K562 (cell line): ENCODE data around the gene NCDN. TPM values are rescaled to one million over a fixed set of nuclear protein-coding genes. Genes with fewer than 3 reads are reported as not detected.

ENCODE experiments used
- DPF2 ChIP-seq: fragments of 450-650 bp; IDR thresholded peaks from 2 replicates; pipeline ENCODE4 v1.6.1; 2016
- ELF1 ChIP-seq: fragments of 200-800 bp; sonication (Bioruptor generic); IDR thresholded peaks from 2 replicates; pipeline ENCODE4 v1.6.1; 2016; ENCODE audit warnings: missing genetic modification characterization, missing compliant biosample characterization
- ETV5 ChIP-seq: sonication (generic); formaldehyde crosslinking; IDR thresholded peaks from 2 replicates; pipeline ENCODE4 v1.4.0; 2020; ENCODE audit warnings: low read depth, mild to moderate bottlenecking, missing genetic modification reagents
- FOXJ3 ChIP-seq: sonication (generic); formaldehyde crosslinking; IDR thresholded peaks from 2 replicates; pipeline ENCODE4 v1.4.0; 2020; ENCODE audit warnings: mild to moderate bottlenecking, missing genetic modification reagents
- HMG20B ChIP-seq: fragments of 250-450 bp; sonication (Bioruptor Pico); IDR thresholded peaks from 2 replicates; pipeline ENCODE4 v1.5.0; 2021; ENCODE audit warnings: mild to moderate bottlenecking
- IRF2 ChIP-seq: sonication (generic); formaldehyde crosslinking; IDR thresholded peaks from 2 replicates; pipeline ENCODE4 v1.8.1; 2022; ENCODE audit warnings: mild to moderate bottlenecking, missing genetic modification reagents
- MYNN ChIP-seq, 2 experiments: sonication (generic); formaldehyde crosslinking in 1 of 2; IDR thresholded peaks; 2 replicates each; pipeline versions ENCODE4 v1.5.0 to v1.6.1; 2016 to 2020; ENCODE audit warnings: antibody characterized with exemption in 1 of 2, missing genetic modification reagents in 1 of 2
- NCOA4 ChIP-seq: fragments of 450-650 bp; IDR thresholded peaks from 2 replicates; pipeline ENCODE4 v1.6.1; 2018; ENCODE audit warnings: mild to moderate bottlenecking; ENCODE audit not compliant: partially characterized antibody
- SP1 ChIP-seq: sonication (generic); formaldehyde crosslinking; IDR thresholded peaks from 2 replicates; pipeline ENCODE4 v1.8.1; 2022; ENCODE audit warnings: mild to moderate bottlenecking, missing genetic modification reagents
- ZBTB17 ChIP-seq: fragments of 450-650 bp; formaldehyde crosslinking; IDR thresholded peaks from 2 replicates; pipeline ENCODE4 v1.4.0; 2020; ENCODE audit warnings: mild to moderate bottlenecking
- ZFP30 ChIP-seq: fragments of 250-450 bp; sonication (Bioruptor Pico); IDR thresholded peaks from 2 replicates; pipeline ENCODE4 v1.8.0; 2022; ENCODE audit warnings: moderate library complexity, mild to moderate bottlenecking, inconsistent platforms, borderline replicate concordance
- ZNF253 ChIP-seq: fragments of 250-450 bp; sonication (Bioruptor Pico); conservative IDR thresholded peaks from 2 replicates; pipeline ENCODE4 v1.6.1; 2021; ENCODE audit warnings: mild to moderate bottlenecking
- ZSCAN29 ChIP-seq: fragments of 450-650 bp; IDR thresholded peaks from 2 replicates; pipeline ENCODE4 v1.6.1; 2017
- ZZZ3 ChIP-seq: fragments of 450-650 bp; IDR thresholded peaks from 2 replicates; pipeline ENCODE4 v1.6.1; 2016; ENCODE audit warnings: antibody characterized with exemption, mild to moderate bottlenecking, moderate library complexity
- polyA plus RNA-seq, 8 experiments: library from polyadenylated mRNA; depleted of rRNA in 4 of 8; stranded (reverse) in 5 of 8; unstranded in 3 of 8; fragments of >200 nt; fragmentation: Nextera tagmentation in 2 of 8; fragmentation: Illumina TruSeq in 1 of 8; extraction: Ambion mirVana in 2 of 8; extraction: Trizol in 1 of 8; gene quantifications; 2 replicates each; pipeline versions ENCODE4 v1.2.1 to v1.2.3, GENCODE V29; 2011 to 2014; ENCODE audit warnings: inconsistent platforms in 1 of 8, missing spikeins in 1 of 8
- total RNA-seq, 7 experiments: library from RNA; depleted of rRNA in 6 of 7; stranded (reverse); fragments of >200 nt in 6 of 7; fragmentation: Illumina TruSeq in 2 of 7; extraction: Trizol in 2 of 7; gene quantifications; 2 replicates each; pipeline versions ENCODE4 v1.2.1 to v1.2.3, GENCODE V29; 2011 to 2021; ENCODE audit warnings: low replicate concordance in 1 of 7
- TF ChIP-seq, protein P1 (sequence below): fragments of 250-450 bp; sonication (Bioruptor Pico); IDR thresholded peaks from 2 replicates; pipeline ENCODE4 v1.8.0; 2022; ENCODE audit warnings: moderate library complexity, mild to moderate bottlenecking, inconsistent platforms
- TF ChIP-seq, protein P2 (sequence below): fragments of 250-450 bp; sonication (Bioruptor Pico); IDR thresholded peaks from 2 replicates; pipeline ENCODE4 v1.4.0; 2020; ENCODE audit warnings: mild to moderate bottlenecking, moderate library complexity
- TF ChIP-seq, protein P3 (sequence below), 3 experiments: fragments of 200-800 bp in 1 of 3; sonication (Bioruptor generic) in 1 of 3; sonication (generic) in 1 of 3; formaldehyde crosslinking in 1 of 3; IDR thresholded peaks; 2 replicates each; pipeline versions ENCODE4 v1.6.1 to v1.8.0; 2016 to 2022; ENCODE audit warnings: mild to moderate bottlenecking in 2 of 3, missing compliant biosample characterization in 2 of 3, missing genetic modification characterization in 2 of 3, missing genetic modification reagents in 1 of 3
- TF ChIP-seq, protein P4 (sequence below): sonication (generic); formaldehyde crosslinking; IDR thresholded peaks from 2 replicates; pipeline ENCODE4 v1.8.0; 2023; ENCODE audit warnings: mild to moderate bottlenecking, missing genetic modification reagents

The NCDN gene
- total and polyA plus RNA-seq, 9 of the 15 experiments (the other 6 are each of a cell fraction or from before 2014, with no cell fraction given) = 1.9 to 35.1 (median 10.7) TPM

DNA sequence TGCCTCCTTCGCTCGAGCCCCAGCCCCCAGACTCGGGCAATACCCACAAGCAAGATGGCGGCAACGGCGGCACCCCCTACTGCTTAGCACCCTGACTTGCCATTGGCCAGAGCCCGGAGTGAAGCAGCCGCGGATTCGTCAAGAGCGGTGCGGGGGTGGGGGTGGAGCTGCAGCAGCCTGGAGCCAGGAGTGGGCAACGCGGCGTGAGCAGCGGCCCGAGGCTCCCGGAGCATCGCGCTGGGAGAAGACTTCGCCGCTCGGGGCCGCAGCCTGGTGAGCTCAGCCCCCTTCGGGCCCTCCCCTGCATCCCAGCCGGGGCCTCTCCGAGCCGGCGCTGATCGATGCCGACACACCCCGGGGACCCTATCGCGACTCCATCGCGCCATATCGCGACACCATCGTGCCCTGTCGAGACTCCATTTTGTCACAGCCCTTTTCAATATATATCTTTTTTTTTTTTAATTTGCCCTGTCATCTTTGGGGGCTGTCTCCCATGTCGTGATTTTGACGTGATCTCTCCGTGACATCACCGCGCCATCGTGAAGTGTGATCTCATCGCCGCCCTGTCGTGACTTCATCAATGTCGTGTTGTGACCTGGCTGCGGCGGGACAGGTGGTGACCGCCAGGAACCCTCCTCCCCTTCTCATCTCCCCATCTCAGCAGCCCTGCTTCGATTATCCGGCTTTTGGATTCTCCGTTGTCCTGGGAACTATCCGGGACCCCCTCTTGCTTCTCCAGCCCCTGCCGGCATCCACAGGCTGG lies at the start of gene NCDN (continued):
- TF ChIP-seq ZZZ3 = no peak
- peak; percentile 58; the same call in 1 of the 2 replicates for TF ChIP-seq DPF2
- TF ChIP-seq, protein P1, sequence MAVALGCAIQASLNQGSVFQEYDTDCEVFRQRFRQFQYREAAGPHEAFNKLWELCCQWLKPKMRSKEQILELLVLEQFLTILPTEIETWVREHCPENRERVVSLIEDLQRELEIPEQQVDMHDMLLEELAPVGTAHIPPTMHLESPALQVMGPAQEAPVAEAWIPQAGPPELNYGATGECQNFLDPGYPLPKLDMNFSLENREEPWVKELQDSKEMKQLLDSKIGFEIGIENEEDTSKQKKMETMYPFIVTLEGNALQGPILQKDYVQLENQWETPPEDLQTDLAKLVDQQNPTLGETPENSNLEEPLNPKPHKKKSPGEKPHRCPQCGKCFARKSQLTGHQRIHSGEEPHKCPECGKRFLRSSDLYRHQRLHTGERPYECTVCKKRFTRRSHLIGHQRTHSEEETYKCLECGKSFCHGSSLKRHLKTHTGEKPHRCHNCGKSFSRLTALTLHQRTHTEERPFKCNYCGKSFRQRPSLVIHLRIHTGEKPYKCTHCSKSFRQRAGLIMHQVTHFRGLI (CRISPR knock-in tag) = no peak
- peak; percentile 70; the same call in 1 of the 2 replicates for TF ChIP-seq ELF1 (tag)
- TF ChIP-seq SP1 = peak; percentile 99
- TF ChIP-seq ZBTB17 (CRISPR knock-in tag) = peak; percentile 86
- no peak for TF ChIP-seq FOXJ3
- TF ChIP-seq, protein P2, sequence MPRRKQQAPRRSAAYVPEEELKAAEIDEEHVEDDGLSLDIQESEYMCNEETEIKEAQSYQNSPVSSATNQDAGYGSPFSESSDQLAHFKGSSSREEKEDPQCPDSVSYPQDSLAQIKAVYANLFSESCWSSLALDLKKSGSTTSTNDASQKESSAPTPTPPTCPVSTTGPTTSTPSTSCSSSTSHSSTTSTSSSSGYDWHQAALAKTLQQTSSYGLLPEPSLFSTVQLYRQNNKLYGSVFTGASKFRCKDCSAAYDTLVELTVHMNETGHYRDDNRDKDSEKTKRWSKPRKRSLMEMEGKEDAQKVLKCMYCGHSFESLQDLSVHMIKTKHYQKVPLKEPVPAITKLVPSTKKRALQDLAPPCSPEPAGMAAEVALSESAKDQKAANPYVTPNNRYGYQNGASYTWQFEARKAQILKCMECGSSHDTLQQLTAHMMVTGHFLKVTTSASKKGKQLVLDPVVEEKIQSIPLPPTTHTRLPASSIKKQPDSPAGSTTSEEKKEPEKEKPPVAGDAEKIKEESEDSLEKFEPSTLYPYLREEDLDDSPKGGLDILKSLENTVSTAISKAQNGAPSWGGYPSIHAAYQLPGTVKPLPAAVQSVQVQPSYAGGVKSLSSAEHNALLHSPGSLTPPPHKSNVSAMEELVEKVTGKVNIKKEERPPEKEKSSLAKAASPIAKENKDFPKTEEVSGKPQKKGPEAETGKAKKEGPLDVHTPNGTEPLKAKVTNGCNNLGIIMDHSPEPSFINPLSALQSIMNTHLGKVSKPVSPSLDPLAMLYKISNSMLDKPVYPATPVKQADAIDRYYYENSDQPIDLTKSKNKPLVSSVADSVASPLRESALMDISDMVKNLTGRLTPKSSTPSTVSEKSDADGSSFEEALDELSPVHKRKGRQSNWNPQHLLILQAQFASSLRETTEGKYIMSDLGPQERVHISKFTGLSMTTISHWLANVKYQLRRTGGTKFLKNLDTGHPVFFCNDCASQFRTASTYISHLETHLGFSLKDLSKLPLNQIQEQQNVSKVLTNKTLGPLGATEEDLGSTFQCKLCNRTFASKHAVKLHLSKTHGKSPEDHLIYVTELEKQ (CRISPR knock-in tag) = no peak
- TF ChIP-seq ETV5 (CRISPR knock-in tag) = no peak
- no peak for TF ChIP-seq NCOA4
- TF ChIP-seq, protein P3, sequence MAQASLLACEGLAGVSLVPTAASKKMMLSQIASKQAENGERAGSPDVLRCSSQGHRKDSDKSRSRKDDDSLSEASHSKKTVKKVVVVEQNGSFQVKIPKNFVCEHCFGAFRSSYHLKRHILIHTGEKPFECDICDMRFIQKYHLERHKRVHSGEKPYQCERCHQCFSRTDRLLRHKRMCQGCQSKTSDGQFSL (CRISPR knock-in tag; IDR thresholded peaks at IDR 0.05) = peak; percentile 91
- TF ChIP-seq, protein P3 (tag; IDR thresholded peaks at IDR 0.05) = peak in 1 of 2 experiments; percentile 45; a peak in 1 of 4 replicates
- 0 out of 2 replicates have a peak, but pooled peaks have one; percentile 26 for TF ChIP-seq ZSCAN29
- no peak for TF ChIP-seq ZFP30 (CRISPR knock-in tag)
- TF ChIP-seq IRF2 = no peak
- TF ChIP-seq ZNF253 (CRISPR knock-in tag) = 0 out of 2 replicates have a peak, but pooled peaks have one; percentile 58
- TF ChIP-seq, protein P4, sequence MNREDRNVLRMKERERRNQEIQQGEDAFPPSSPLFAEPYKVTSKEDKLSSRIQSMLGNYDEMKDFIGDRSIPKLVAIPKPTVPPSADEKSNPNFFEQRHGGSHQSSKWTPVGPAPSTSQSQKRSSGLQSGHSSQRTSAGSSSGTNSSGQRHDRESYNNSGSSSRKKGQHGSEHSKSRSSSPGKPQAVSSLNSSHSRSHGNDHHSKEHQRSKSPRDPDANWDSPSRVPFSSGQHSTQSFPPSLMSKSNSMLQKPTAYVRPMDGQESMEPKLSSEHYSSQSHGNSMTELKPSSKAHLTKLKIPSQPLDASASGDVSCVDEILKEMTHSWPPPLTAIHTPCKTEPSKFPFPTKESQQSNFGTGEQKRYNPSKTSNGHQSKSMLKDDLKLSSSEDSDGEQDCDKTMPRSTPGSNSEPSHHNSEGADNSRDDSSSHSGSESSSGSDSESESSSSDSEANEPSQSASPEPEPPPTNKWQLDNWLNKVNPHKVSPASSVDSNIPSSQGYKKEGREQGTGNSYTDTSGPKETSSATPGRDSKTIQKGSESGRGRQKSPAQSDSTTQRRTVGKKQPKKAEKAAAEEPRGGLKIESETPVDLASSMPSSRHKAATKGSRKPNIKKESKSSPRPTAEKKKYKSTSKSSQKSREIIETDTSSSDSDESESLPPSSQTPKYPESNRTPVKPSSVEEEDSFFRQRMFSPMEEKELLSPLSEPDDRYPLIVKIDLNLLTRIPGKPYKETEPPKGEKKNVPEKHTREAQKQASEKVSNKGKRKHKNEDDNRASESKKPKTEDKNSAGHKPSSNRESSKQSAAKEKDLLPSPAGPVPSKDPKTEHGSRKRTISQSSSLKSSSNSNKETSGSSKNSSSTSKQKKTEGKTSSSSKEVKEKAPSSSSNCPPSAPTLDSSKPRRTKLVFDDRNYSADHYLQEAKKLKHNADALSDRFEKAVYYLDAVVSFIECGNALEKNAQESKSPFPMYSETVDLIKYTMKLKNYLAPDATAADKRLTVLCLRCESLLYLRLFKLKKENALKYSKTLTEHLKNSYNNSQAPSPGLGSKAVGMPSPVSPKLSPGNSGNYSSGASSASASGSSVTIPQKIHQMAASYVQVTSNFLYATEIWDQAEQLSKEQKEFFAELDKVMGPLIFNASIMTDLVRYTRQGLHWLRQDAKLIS (CRISPR knock-in tag) = no peak
- TF ChIP-seq MYNN (IDR thresholded peaks at IDR 0.05) = no peak; the same call in 1 of the 2 replicates
- no peak for TF ChIP-seq MYNN (CRISPR knock-in tag; IDR thresholded peaks at IDR 0.05)
- TF ChIP-seq HMG20B (CRISPR knock-in tag) = no peak
